ENCODE results near the gene MMP14. TPM values are rescaled to one million over a fixed set of nuclear protein-coding genes. Genes with fewer than 3 reads are reported as not detected.

Gene MMP14
- total and polyA plus RNA-seq, 2 of the 13 experiments (the other 11 are each of a cell fraction or from before 2014, with no cell fraction given), result 5.2 to 9.8 TPM

DNA sequence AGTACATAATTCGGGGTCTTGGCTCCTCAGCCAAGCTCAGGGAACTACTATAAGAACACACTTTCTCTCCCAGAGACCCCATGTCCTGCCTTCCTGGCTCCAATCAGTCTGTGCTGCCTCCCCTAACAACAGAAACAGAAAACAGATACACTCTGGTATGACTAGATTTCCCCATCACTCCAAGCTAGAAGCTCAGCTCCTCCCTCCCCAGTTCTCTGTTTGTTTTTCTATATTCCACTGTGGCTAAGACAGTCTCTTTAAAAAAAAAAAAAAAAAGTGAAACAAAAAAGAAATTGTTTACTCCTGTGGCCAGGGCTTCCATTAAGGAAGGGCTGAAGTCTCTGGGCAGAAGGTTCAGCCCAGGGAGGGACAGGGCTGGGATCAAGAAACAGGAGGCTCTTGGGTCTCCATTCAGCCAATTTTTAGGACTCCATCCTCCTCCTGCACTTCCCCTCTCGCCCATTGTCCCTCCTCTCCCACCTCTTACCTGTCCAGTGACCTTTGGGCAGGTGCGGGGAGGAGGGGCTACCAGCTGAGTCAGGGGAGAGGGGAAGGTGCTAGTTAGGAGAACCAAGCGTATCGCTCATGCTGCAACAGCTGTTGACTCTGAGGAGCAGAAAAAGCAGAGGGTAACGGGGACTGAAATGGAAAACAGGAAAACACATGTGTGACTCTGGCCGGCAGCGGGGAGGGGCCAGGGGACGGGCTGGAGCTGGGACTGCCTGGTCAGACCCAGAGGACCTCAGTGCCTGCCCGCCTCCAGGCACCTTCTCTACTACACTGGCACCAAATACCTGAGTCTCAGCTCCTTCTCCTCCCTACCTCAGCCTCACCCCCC is 17.0 kb upstream of the MMP14 start (continued):
- TF ChIP-seq, protein P1, sequence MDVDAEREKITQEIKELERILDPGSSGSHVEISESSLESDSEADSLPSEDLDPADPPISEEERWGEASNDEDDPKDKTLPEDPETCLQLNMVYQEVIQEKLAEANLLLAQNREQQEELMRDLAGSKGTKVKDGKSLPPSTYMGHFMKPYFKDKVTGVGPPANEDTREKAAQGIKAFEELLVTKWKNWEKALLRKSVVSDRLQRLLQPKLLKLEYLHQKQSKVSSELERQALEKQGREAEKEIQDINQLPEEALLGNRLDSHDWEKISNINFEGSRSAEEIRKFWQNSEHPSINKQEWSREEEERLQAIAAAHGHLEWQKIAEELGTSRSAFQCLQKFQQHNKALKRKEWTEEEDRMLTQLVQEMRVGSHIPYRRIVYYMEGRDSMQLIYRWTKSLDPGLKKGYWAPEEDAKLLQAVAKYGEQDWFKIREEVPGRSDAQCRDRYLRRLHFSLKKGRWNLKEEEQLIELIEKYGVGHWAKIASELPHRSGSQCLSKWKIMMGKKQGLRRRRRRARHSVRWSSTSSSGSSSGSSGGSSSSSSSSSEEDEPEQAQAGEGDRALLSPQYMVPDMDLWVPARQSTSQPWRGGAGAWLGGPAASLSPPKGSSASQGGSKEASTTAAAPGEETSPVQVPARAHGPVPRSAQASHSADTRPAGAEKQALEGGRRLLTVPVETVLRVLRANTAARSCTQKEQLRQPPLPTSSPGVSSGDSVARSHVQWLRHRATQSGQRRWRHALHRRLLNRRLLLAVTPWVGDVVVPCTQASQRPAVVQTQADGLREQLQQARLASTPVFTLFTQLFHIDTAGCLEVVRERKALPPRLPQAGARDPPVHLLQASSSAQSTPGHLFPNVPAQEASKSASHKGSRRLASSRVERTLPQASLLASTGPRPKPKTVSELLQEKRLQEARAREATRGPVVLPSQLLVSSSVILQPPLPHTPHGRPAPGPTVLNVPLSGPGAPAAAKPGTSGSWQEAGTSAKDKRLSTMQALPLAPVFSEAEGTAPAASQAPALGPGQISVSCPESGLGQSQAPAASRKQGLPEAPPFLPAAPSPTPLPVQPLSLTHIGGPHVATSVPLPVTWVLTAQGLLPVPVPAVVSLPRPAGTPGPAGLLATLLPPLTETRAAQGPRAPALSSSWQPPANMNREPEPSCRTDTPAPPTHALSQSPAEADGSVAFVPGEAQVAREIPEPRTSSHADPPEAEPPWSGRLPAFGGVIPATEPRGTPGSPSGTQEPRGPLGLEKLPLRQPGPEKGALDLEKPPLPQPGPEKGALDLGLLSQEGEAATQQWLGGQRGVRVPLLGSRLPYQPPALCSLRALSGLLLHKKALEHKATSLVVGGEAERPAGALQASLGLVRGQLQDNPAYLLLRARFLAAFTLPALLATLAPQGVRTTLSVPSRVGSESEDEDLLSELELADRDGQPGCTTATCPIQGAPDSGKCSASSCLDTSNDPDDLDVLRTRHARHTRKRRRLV (CRISPR knock-in tag; IDR thresholded peaks at IDR 0.05), result no peak
- TF ChIP-seq ZNF331 (CRISPR knock-in tag; IDR thresholded peaks at IDR 0.05) (no peak), ZNF333 (CRISPR knock-in tag; IDR thresholded peaks at IDR 0.05; ENCODE audit: borderline replicate concordance) (no peak), NR1H2 (CRISPR knock-in tag; IDR thresholded peaks at IDR 0.05; ENCODE audit: borderline replicate concordance, low read depth) (no peak), BCL6 (CRISPR knock-in tag; IDR thresholded peaks at IDR 0.05) (no peak)
- TF ChIP-seq, protein P2, sequence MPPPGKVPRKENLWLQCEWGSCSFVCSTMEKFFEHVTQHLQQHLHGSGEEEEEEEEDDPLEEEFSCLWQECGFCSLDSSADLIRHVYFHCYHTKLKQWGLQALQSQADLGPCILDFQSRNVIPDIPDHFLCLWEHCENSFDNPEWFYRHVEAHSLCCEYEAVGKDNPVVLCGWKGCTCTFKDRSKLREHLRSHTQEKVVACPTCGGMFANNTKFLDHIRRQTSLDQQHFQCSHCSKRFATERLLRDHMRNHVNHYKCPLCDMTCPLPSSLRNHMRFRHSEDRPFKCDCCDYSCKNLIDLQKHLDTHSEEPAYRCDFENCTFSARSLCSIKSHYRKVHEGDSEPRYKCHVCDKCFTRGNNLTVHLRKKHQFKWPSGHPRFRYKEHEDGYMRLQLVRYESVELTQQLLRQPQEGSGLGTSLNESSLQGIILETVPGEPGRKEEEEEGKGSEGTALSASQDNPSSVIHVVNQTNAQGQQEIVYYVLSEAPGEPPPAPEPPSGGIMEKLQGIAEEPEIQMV (CRISPR knock-in tag; IDR thresholded peaks at IDR 0.05; ENCODE audit: low read depth), result no peak
- TF ChIP-seq, protein P3, sequence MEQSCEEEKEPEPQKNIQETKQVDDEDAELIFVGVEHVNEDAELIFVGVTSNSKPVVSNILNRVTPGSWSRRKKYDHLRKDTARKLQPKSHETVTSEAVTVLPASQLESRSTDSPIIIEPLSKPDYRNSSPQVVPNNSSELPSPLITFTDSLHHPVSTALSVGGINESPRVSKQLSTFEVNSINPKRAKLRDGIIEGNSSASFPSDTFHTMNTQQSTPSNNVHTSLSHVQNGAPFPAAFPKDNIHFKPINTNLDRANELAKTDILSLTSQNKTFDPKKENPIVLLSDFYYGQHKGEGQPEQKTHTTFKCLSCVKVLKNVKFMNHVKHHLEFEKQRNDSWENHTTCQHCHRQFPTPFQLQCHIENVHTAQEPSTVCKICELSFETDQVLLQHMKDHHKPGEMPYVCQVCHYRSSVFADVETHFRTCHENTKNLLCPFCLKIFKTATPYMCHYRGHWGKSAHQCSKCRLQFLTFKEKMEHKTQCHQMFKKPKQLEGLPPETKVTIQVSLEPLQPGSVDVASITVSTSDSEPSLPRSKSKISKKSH (CRISPR knock-in tag; IDR thresholded peaks at IDR 0.05; ENCODE audit: borderline replicate concordance), result 0 out of 2 replicates have a peak, but pooled peaks have one; percentile 24
- TF ChIP-seq, protein P4, sequence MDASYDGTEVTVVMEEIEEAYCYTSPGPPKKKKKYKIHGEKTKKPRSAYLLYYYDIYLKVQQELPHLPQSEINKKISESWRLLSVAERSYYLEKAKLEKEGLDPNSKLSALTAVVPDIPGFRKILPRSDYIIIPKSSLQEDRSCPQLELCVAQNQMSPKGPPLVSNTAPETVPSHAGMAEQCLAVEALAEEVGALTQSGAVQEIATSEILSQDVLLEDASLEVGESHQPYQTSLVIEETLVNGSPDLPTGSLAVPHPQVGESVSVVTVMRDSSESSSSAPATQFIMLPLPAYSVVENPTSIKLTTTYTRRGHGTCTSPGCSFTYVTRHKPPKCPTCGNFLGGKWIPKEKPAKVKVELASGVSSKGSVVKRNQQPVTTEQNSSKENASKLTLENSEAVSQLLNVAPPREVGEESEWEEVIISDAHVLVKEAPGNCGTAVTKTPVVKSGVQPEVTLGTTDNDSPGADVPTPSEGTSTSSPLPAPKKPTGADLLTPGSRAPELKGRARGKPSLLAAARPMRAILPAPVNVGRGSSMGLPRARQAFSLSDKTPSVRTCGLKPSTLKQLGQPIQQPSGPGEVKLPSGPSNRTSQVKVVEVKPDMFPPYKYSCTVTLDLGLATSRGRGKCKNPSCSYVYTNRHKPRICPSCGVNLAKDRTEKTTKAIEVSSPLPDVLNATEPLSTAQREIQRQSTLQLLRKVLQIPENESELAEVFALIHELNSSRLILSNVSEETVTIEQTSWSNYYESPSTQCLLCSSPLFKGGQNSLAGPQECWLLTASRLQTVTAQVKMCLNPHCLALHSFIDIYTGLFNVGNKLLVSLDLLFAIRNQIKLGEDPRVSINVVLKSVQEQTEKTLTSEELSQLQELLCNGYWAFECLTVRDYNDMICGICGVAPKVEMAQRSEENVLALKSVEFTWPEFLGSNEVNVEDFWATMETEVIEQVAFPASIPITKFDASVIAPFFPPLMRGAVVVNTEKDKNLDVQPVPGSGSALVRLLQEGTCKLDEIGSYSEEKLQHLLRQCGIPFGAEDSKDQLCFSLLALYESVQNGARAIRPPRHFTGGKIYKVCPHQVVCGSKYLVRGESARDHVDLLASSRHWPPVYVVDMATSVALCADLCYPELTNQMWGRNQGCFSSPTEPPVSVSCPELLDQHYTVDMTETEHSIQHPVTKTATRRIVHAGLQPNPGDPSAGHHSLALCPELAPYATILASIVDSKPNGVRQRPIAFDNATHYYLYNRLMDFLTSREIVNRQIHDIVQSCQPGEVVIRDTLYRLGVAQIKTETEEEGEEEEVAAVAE (CRISPR knock-in tag; IDR thresholded peaks at IDR 0.05; ENCODE audit: borderline replicate concordance), result no peak
- TF ChIP-seq, protein P5, sequence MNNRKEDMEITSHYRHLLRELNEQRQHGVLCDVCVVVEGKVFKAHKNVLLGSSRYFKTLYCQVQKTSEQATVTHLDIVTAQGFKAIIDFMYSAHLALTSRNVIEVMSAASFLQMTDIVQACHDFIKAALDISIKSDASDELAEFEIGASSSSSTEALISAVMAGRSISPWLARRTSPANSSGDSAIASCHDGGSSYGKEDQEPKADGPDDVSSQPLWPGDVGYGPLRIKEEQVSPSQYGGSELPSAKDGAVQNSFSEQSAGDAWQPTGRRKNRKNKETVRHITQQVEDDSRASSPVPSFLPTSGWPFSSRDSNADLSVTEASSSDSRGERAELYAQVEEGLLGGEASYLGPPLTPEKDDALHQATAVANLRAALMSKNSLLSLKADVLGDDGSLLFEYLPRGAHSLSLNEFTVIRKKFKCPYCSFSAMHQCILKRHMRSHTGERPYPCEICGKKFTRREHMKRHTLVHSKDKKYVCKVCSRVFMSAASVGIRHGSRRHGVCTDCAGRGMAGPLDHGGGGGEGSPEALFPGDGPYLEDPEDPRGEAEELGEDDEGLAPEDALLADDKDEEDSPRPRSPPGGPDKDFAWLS (CRISPR knock-in tag; IDR thresholded peaks at IDR 0.05; ENCODE audit: borderline replicate concordance), result no peak
- TF ChIP-seq, protein P6, sequence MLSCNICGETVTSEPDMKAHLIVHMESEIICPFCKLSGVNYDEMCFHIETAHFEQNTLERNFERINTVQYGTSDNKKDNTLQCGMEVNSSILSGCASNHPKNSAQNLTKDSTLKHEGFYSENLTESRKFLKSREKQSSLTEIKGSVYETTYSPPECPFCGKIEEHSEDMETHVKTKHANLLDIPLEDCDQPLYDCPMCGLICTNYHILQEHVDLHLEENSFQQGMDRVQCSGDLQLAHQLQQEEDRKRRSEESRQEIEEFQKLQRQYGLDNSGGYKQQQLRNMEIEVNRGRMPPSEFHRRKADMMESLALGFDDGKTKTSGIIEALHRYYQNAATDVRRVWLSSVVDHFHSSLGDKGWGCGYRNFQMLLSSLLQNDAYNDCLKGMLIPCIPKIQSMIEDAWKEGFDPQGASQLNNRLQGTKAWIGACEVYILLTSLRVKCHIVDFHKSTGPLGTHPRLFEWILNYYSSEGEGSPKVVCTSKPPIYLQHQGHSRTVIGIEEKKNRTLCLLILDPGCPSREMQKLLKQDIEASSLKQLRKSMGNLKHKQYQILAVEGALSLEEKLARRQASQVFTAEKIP (CRISPR knock-in tag; IDR thresholded peaks at IDR 0.05; ENCODE audit: borderline replicate concordance), result no peak
